ENCODE data around the gene DHX30.

- TF ChIP-seq PTRF (tag; IDR thresholded peaks at IDR 0.05): no peak
- TF ChIP-seq NFYB (IDR thresholded peaks at IDR 0.05; ENCODE audit: extremely low read depth, insufficient read length): no peak
Observed at GRCh38 chr3:47794544-47794943, 8.4 kb upstream of the DHX30 start.
